HEK293 (cell line): ENCODE data around the gene SHBG.
A peak's percentile ranks its signal among the peaks of the same experiment; 100 is the strongest.

ENCODE experiments used
- BCL11B ChIP-seq: fragments of 450-650 bp; formaldehyde crosslinking; IDR thresholded peaks from 2 replicates; pipeline ENCODE4 v1.5.1; 2016; ENCODE audit warnings: low read depth, missing biosample characterization, missing genetic modification characterization
- KLF9 ChIP-seq: fragments of 450-650 bp; formaldehyde crosslinking; IDR thresholded peaks from 2 replicates; pipeline ENCODE4 v1.5.1; 2016; ENCODE audit warnings: missing biosample characterization, missing genetic modification characterization, low read depth
- MZF1 ChIP-seq: fragments of 450-650 bp; formaldehyde crosslinking; IDR thresholded peaks from 2 replicates; pipeline ENCODE4 v1.5.1; 2017; ENCODE audit warnings: missing biosample characterization, missing genetic modification characterization, borderline replicate concordance
- TRIM28 ChIP-seq: IDR thresholded peaks from 2 replicates; pipeline ENCODE4 v1.6.1; 2011; ENCODE audit warnings: low read length, control low read depth, borderline replicate concordance
- ZBTB1 ChIP-seq: fragments of 450-650 bp; formaldehyde crosslinking; IDR thresholded peaks from 2 replicates; pipeline ENCODE4 v1.5.1; 2016; ENCODE audit warnings: missing biosample characterization, missing genetic modification characterization
- ZBTB48 ChIP-seq: fragments of 450-650 bp; formaldehyde crosslinking; IDR thresholded peaks from 2 replicates; pipeline ENCODE4 v1.5.1; 2016; ENCODE audit warnings: missing biosample characterization, missing genetic modification characterization
- ZNF202 ChIP-seq: fragments of 450-650 bp; formaldehyde crosslinking; IDR thresholded peaks from 2 replicates; pipeline ENCODE4 v1.5.1; 2016; ENCODE audit warnings: missing biosample characterization, missing genetic modification characterization, borderline replicate concordance
- ZNF221 ChIP-seq: fragments of 450-650 bp; formaldehyde crosslinking; IDR thresholded peaks from 2 replicates; pipeline ENCODE4 v1.5.1; 2017; ENCODE audit warnings: missing biosample characterization, missing genetic modification characterization, borderline replicate concordance
- ZNF248 ChIP-seq: fragments of 450-650 bp; formaldehyde crosslinking; IDR thresholded peaks from 2 replicates; pipeline ENCODE4 v1.5.1; 2017; ENCODE audit warnings: missing biosample characterization, missing genetic modification characterization
- ZNF266 ChIP-seq: fragments of 450-650 bp; formaldehyde crosslinking; IDR thresholded peaks from 2 replicates; pipeline ENCODE4 v1.5.1; 2016; ENCODE audit warnings: missing biosample characterization, missing genetic modification characterization, low read depth
- ZNF335 ChIP-seq: fragments of 450-650 bp; formaldehyde crosslinking; conservative IDR thresholded peaks from 2 replicates; pipeline ENCODE4 v1.5.1; 2016; ENCODE audit warnings: missing biosample characterization, missing genetic modification characterization
- ZNF341 ChIP-seq: fragments of 450-650 bp; formaldehyde crosslinking; IDR thresholded peaks from 2 replicates; pipeline ENCODE4; 2016; ENCODE audit warnings: low read depth, missing biosample characterization, missing genetic modification characterization
- ZNF350 ChIP-seq: fragments of 450-650 bp; formaldehyde crosslinking; IDR thresholded peaks from 2 replicates; pipeline ENCODE4 v1.5.0; 2017; ENCODE audit warnings: missing biosample characterization, mild to moderate bottlenecking, missing genetic modification characterization
- ZNF473 ChIP-seq: fragments of 450-650 bp; formaldehyde crosslinking; IDR thresholded peaks from 2 replicates; pipeline ENCODE4 v1.5.1; 2017; ENCODE audit warnings: missing biosample characterization, missing genetic modification characterization
- ZNF530 ChIP-seq: fragments of 450-650 bp; formaldehyde crosslinking; IDR thresholded peaks from 2 replicates; pipeline ENCODE4 v1.5.1; 2016; ENCODE audit warnings: low read depth, missing biosample characterization, missing genetic modification characterization
- ZNF585B ChIP-seq: fragments of 450-650 bp; formaldehyde crosslinking; IDR thresholded peaks from 2 replicates; pipeline ENCODE4 v1.5.1; 2016; ENCODE audit warnings: missing biosample characterization, missing genetic modification characterization
- ZNF596 ChIP-seq: fragments of 450-650 bp; IDR thresholded peaks from 2 replicates; pipeline ENCODE4 v1.5.0; 2018; ENCODE audit warnings: missing biosample characterization, mild to moderate bottlenecking, missing genetic modification characterization, moderate library complexity
- ZNF629 ChIP-seq: fragments of 450-650 bp; formaldehyde crosslinking; IDR thresholded peaks from 2 replicates; pipeline ENCODE4 v1.5.1; 2017; ENCODE audit warnings: missing biosample characterization, missing genetic modification characterization
- ZNF677 ChIP-seq: fragments of 450-650 bp; IDR thresholded peaks from 2 replicates; pipeline ENCODE4 v1.5.0; 2018; ENCODE audit warnings: missing biosample characterization, mild to moderate bottlenecking, missing genetic modification characterization, moderate library complexity
- ZNF830 ChIP-seq: fragments of 450-650 bp; IDR thresholded peaks from 2 replicates; pipeline ENCODE4 v1.5.0; 2018; ENCODE audit warnings: missing biosample characterization, missing genetic modification characterization, low read depth, mild to moderate bottlenecking, moderate library complexity
- TF ChIP-seq, protein P1 (sequence below): fragments of 450-650 bp; formaldehyde crosslinking; IDR thresholded peaks from 2 replicates; pipeline ENCODE4 v1.5.1; 2016; ENCODE audit warnings: missing biosample characterization, missing genetic modification characterization
- TF ChIP-seq, protein P2 (sequence below): fragments of 450-650 bp; formaldehyde crosslinking; IDR thresholded peaks from 2 replicates; pipeline ENCODE4 v1.5.1; 2016; ENCODE audit warnings: missing biosample characterization, missing genetic modification characterization
- TF ChIP-seq, protein P3 (sequence below): fragments of 450-650 bp; formaldehyde crosslinking; IDR thresholded peaks from 2 replicates; pipeline ENCODE4 v1.5.1; 2017; ENCODE audit warnings: missing biosample characterization, missing genetic modification characterization
- TF ChIP-seq, protein P4 (sequence below): fragments of 450-650 bp; formaldehyde crosslinking; IDR thresholded peaks from 2 replicates; pipeline ENCODE4 v1.5.1; 2016; ENCODE audit warnings: missing biosample characterization, missing genetic modification characterization
- TF ChIP-seq, protein P5 (sequence below): fragments of 450-650 bp; formaldehyde crosslinking; IDR thresholded peaks from 2 replicates; pipeline ENCODE4 v1.5.1; 2016; ENCODE audit warnings: missing biosample characterization, missing genetic modification characterization, low read depth
- TF ChIP-seq, protein P6 (sequence below): fragments of 450-650 bp; formaldehyde crosslinking; IDR thresholded peaks from 2 replicates; pipeline ENCODE4 v1.5.1; 2016; ENCODE audit warnings: missing biosample characterization, missing genetic modification characterization
- TF ChIP-seq, protein P7 (sequence below): fragments of 450-650 bp; formaldehyde crosslinking; IDR thresholded peaks from 2 replicates; pipeline ENCODE4 v1.5.1; 2016; ENCODE audit warnings: missing biosample characterization, missing genetic modification characterization

The SHBG gene

DNA sequence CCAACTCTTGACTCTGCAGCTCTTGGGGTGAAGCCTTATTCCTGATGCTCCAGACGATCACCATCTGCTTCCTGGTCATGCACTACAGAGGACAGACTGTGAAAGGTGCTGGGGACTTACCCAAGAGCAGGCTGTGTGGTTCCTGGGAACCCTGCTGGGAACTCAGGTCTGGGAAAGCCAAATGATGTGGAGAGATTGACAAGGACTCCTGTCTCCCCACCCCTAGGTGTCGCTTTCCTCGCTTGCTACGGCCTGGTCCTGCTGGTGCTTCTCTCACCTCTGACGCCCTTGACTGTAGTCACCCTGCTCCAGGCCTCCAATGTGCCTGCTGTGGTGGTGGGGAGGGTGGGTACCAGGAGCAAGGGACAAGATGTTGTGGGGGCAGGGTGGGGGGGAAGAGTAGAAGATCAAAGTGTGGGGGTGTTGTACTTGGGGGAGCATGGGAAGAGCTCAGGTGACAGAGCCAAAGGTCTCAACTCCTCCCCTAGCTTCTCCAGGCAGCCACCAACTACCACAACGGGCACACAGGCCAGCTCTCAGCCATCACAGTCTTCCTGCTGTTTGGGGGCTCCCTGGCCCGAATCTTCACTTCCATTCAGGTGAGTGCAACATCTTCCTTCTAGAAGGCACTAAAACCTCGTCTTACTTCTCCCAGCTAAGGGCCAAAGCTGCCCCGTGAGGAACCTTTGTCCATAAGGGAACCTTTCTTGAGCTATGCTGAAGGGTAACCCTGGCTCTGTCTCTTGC lies 43.1 kb upstream of the SHBG start (continued):
- TF ChIP-seq MZF1 (no peak), ZNF530 (tag by site-specific recombination) (no peak), ZNF350 (tag by site-specific recombination) (no peak), ZNF341 (tag by site-specific recombination) (peak; percentile 9; the same call in 1 of the 2 replicates), ZBTB48 (tag by site-specific recombination) (no peak), BCL11B (tag by site-specific recombination) (no peak), ZNF202 (no peak), ZBTB1 (tag by site-specific recombination) (no peak), ZNF830 (tag by site-specific recombination) (no peak), ZNF596 (tag by site-specific recombination) (no peak), ZNF629 (tag by site-specific recombination) (no peak), ZNF585B (no peak), ZNF677 (tag by site-specific recombination) (no peak), ZNF335 (tag by site-specific recombination) (peak; percentile 46), KLF9 (tag by site-specific recombination) (no peak), ZNF266 (tag by site-specific recombination) (no peak), TRIM28 (no peak), ZNF221 (tag by site-specific recombination) (no peak), ZNF473 (tag by site-specific recombination) (no peak), ZNF248 (tag by site-specific recombination) (no peak)
- TF ChIP-seq, protein P1, sequence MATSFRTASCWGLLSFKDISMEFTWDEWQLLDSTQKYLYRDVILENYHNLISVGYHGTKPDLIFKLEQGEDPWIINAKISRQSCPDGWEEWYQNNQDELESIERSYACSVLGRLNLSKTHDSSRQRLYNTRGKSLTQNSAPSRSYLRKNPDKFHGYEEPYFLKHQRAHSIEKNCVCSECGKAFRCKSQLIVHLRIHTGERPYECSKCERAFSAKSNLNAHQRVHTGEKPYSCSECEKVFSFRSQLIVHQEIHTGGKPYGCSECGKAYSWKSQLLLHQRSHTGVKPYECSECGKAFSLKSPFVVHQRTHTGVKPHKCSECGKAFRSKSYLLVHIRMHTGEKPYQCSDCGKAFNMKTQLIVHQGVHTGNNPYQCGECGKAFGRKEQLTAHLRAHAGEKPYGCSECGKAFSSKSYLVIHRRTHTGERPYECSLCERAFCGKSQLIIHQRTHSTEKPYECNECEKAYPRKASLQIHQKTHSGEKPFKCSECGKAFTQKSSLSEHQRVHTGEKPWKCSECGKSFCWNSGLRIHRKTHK (tag by site-specific recombination) = no peak
- TF ChIP-seq, protein P2, sequence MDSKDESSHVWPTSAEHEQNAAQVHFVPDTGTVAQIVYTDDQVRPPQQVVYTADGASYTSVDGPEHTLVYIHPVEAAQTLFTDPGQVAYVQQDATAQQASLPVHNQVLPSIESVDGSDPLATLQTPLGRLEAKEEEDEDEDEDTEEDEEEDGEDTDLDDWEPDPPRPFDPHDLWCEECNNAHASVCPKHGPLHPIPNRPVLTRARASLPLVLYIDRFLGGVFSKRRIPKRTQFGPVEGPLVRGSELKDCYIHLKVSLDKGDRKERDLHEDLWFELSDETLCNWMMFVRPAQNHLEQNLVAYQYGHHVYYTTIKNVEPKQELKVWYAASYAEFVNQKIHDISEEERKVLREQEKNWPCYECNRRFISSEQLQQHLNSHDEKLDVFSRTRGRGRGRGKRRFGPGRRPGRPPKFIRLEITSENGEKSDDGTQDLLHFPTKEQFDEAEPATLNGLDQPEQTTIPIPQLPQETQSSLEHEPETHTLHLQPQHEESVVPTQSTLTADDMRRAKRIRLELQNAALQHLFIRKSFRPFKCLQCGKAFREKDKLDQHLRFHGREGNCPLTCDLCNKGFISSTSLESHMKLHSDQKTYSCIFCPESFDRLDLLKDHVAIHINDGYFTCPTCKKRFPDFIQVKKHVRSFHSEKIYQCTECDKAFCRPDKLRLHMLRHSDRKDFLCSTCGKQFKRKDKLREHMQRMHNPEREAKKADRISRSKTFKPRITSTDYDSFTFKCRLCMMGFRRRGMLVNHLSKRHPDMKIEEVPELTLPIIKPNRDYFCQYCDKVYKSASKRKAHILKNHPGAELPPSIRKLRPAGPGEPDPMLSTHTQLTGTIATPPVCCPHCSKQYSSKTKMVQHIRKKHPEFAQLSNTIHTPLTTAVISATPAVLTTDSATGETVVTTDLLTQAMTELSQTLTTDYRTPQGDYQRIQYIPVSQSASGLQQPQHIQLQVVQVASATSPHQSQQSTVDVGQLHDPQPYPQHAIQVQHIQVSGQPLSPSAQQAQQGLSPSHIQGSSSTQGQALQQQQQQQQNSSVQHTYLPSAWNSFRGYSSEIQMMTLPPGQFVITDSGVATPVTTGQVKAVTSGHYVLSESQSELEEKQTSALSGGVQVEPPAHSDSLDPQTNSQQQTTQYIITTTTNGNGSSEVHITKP (tag by site-specific recombination) = no peak
- TF ChIP-seq, protein P3, sequence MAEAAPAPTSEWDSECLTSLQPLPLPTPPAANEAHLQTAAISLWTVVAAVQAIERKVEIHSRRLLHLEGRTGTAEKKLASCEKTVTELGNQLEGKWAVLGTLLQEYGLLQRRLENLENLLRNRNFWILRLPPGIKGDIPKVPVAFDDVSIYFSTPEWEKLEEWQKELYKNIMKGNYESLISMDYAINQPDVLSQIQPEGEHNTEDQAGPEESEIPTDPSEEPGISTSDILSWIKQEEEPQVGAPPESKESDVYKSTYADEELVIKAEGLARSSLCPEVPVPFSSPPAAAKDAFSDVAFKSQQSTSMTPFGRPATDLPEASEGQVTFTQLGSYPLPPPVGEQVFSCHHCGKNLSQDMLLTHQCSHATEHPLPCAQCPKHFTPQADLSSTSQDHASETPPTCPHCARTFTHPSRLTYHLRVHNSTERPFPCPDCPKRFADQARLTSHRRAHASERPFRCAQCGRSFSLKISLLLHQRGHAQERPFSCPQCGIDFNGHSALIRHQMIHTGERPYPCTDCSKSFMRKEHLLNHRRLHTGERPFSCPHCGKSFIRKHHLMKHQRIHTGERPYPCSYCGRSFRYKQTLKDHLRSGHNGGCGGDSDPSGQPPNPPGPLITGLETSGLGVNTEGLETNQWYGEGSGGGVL = no peak
- TF ChIP-seq, protein P4, sequence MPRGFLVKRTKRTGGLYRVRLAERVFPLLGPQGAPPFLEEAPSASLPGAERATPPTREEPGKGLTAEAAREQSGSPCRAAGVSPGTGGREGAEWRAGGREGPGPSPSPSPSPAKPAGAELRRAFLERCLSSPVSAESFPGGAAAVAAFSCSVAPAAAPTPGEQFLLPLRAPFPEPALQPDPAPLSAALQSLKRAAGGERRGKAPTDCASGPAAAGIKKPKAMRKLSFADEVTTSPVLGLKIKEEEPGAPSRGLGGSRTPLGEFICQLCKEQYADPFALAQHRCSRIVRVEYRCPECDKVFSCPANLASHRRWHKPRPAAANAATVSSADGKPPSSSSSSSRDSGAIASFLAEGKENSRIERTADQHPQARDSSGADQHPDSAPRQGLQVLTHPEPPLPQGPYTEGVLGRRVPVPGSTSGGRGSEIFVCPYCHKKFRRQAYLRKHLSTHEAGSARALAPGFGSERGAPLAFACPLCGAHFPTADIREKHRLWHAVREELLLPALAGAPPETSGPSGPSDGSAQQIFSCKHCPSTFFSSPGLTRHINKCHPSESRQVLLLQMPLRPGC (tag by site-specific recombination) = no peak
- TF ChIP-seq, protein P5, sequence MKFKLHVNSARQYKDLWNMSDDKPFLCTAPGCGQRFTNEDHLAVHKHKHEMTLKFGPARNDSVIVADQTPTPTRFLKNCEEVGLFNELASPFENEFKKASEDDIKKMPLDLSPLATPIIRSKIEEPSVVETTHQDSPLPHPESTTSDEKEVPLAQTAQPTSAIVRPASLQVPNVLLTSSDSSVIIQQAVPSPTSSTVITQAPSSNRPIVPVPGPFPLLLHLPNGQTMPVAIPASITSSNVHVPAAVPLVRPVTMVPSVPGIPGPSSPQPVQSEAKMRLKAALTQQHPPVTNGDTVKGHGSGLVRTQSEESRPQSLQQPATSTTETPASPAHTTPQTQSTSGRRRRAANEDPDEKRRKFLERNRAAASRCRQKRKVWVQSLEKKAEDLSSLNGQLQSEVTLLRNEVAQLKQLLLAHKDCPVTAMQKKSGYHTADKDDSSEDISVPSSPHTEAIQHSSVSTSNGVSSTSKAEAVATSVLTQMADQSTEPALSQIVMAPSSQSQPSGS (tag by site-specific recombination) = no peak
- TF ChIP-seq, protein P6, sequence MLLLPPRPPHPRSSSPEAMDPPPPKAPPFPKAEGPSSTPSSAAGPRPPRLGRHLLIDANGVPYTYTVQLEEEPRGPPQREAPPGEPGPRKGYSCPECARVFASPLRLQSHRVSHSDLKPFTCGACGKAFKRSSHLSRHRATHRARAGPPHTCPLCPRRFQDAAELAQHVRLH (tag by site-specific recombination) = no peak
- TF ChIP-seq, protein P7, sequence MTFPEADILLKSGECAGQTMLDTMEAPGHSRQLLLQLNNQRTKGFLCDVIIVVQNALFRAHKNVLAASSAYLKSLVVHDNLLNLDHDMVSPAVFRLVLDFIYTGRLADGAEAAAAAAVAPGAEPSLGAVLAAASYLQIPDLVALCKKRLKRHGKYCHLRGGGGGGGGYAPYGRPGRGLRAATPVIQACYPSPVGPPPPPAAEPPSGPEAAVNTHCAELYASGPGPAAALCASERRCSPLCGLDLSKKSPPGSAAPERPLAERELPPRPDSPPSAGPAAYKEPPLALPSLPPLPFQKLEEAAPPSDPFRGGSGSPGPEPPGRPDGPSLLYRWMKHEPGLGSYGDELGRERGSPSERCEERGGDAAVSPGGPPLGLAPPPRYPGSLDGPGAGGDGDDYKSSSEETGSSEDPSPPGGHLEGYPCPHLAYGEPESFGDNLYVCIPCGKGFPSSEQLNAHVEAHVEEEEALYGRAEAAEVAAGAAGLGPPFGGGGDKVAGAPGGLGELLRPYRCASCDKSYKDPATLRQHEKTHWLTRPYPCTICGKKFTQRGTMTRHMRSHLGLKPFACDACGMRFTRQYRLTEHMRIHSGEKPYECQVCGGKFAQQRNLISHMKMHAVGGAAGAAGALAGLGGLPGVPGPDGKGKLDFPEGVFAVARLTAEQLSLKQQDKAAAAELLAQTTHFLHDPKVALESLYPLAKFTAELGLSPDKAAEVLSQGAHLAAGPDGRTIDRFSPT (tag by site-specific recombination) = no peak
- TF ChIP-seq, all 188 proteins: peak for 16
